IPS DF 4.7 (cell line): ENCODE measurements around the gene LTBR.
"Not testable (repeated sequence)": the region's sequence is repeated elsewhere in the genome, so short reads cannot be mapped to it uniquely, and the experiment has no call there.

Experiments
- DNase-seq: peaks from one replicate; pipeline ENCODE4 v3.0.0-alpha.2; 2013; ENCODE audit warnings: low spot score; ENCODE audit errors: extremely low read depth

LTBR gene

DNA sequence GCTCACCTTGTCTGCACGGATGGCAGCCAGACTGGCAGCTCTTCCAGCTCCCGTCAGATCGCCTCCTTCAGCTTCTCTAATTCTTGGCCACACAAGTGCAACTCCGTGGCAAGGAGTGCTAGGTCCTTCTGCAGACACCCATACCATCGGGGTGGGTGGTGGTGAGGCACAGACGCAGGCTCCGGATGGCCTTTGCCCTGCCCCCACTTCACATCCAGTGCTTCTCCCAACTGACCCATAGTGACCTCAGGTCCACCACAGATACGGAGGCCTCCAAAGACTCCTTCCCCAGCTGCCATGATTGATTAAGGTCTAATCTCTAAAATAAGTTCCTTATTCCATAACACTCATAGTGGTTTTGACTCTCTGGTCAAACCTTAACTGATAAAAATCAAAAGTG, 40.9 kb downstream of the LTBR start:
- no peak for DNase-seq

DNA sequence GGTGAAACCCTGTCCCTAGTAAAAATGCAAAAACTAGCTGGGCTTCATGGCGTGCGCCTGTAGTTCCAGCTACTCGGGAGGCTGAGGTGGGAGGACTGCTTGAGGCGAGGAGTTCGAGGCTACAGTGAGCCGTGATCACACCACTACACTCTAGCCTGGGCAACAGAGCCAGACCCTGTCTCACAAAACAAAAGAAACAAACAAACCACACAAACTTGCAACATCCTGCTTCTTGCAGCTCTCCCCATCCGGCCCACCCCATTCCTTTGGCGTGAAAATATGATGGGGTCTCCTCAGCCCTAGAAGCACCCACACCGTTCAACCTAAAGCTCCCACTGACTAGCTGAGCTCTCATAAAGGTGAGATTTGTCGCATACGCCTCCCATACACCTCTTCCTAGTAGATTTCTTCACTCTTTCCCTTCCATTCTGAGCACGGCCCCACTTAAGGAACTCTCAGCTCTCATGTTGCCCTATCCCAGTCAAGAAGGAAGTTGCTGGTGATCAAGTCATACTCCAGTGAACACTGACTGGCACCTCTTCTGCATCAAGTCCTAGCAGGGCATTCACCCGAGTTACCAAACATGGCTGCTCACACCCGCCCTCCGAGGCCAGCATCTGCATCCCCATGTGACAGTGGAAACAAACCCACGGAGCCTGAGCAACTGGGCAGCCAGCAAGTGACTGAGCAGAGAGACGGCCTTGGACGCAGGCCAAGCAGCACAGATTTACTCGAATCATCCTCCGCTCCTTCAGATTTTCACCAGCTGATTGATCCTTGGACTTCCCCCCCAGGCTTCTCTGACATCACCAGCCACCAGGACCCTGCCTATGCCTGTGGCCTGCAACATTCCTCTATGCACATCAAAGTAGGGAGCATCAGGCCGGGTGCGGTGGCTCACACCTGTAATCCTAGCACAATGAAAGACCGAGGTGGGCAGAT, 41.9 kb downstream of the LTBR start:
- no peak for DNase-seq

DNA sequence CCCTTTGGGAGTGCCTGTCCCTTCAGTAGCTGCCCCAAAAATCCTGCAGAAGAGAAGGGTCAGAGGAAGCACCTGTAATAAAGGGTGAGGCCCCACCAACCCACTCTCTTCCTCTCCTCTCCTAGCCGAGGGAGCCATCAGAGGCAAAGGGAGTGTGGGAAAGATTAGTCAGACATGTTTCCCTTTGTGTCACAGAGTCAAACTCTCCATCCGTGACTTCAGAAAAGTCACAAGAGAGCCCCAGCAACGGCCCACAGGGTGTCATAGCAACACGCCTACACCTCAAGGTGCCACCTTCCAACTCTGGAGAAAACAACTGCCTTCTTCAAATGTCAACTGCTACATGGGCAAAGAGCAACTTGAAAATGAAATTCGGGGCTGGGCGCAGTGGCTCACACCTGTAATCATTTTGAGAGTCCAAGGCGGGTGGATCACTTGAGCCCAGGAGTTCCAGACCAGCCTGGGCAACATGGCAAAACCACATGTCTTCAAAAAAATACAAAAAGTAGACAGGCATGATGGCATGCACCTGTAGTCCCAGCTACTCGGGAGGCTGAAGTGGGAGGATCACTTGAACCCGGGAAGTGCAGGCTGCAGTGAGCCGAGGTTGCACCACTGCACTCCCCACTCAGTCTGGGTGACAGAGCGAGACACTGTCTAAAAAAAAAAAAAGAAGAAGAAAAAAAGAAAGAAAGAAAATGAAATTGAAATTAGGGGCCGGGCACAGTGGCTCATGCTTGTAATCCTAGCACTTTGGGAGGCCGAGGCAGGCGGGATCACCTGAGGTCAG, 43.1 kb downstream of the LTBR start:
- DNase-seq = no peak

DNA sequence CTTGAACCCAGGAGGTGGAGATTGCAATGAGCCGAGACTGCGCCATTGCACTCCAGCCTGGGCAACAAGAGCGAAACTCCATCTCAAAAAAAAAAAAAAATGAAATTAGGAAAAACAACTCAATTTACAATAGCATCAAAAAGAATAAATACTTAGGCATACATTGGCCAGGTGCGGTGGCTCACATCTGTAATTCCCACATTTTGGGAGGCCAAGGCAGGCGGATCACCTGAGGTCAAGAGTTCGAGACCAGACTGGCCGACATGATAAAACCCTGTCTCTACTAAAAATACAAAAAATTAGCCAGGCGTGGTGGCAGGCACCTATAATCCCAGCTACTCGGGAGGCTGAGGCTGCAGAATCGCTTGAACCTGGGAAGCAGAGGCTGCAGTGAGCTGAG, 43.8 kb downstream of the LTBR start:
- DNase-seq = not testable (repeated sequence)

DNA sequence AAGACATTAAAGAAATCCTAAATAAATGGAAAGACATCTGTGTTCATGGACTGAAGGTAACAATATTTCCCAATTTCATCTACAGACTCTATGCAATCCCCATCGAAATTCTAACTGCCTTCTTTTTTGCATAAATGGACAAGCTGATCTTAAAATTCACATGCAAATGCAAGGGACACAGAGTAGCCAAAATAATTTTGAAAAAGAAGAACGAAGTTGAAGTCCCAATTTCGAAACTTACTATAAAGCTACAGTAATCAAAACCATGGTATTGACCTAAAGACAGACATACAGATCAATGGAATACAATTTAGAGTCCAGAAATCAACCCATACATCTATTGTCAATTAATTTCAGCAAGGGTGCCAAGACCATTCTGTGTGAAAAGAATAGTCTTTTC, 44.4 kb downstream of the LTBR start:
- DNase-seq = no peak

DNA sequence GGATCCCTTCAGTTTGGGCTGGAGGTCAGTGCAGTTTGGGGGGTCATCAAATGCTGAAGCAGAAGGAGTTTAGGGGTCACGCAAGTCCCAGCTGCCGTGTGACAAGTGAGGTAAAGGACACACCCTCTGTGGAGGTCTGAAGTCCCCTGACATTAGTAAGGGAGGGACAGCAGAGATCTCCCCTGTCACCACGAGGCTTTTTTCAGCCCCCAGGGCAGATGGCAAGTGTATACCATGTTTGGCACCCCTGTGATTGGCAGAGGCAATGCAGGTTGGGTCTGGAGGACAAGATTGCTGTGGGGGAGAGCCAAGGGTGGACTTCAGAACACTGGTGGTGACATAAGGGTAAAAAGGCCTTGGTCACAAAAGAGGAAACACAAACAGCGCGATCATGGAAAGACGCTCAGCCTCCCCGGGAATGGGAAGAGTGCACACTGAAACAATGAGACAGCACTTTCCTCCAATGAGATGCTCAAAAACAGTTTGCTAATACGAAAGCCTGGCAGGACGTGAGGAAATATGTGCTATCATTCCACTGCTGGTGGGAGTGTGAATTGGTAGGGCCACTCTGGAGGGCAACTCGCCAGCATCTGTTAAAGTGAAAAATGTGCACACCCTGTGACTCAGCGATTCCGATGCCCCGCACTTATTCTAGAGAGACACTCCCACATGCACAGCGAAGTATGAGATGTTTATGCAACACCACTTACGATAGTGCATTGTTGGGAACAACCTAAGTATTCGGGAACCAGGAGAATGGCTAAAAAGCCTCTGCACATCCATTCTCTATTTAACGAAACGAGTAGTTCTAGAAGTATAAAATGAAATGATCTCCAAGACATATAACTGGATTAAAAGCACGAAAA, 46.4 kb downstream of the LTBR start:
- no peak for DNase-seq

DNA sequence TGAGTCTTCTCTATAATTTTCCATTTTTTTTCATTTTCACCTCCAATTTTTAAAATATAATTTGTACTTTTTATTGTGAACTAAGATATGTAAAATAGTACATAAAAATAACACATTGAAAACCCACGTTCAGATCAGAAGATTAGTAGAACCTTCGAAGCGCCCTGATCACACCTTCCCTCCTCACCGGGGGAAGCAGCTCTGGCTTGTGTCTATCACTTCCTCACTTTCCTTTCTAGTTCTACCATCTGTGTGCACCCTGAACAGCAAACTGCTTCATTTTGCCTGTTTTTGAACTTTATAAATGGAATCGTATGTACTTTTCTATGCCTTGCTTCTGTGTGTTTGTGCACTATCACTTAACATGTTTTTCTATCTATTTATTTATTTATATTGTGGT, 49.0 kb downstream of the LTBR start:
- no peak for DNase-seq

DNA sequence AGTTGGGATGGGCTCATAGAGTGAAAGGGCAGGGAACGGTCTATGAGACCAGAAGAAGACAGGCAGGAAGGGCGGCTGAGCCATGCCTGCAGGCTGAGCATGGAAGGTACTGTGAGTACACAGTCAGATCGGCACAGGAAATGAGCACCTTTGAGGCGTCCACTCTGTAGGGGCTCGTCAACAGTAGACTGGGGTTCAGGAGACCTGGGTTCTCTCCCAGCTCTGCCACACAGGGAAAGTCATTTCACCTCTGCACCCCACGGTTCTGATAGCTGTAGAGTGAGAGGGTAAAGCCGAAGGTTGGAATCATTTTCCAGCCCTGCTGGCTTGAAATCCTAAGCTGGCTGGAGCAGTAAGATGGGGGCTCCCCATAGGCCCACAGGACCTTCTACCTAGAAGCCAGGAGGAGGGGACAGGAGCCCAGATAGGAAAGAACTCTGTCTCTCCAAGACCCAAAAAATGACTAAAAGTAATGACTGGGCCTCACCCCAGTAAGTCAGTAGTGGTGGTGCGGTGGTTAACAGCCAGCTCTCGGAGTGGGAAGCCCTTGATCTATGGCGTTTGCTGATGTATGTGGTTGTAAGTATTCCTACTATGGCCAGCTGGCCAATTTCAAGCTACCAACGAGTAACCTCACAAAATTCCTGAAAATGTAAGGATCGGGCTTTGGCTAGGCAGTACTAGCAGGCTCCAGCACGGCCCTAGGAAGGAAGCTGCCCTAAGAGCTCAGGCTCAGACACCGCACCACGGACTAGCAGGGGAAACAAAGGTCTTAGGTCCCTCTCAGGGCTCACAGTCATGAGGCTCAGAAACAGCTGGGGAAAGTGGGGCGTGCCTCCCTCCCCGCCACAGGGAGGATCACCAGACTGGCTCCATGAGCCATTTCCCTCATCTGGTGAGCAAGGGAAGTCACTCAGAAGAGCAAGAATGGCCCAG, 50.5 kb downstream of the LTBR start:
- no peak for DNase-seq

DNA sequence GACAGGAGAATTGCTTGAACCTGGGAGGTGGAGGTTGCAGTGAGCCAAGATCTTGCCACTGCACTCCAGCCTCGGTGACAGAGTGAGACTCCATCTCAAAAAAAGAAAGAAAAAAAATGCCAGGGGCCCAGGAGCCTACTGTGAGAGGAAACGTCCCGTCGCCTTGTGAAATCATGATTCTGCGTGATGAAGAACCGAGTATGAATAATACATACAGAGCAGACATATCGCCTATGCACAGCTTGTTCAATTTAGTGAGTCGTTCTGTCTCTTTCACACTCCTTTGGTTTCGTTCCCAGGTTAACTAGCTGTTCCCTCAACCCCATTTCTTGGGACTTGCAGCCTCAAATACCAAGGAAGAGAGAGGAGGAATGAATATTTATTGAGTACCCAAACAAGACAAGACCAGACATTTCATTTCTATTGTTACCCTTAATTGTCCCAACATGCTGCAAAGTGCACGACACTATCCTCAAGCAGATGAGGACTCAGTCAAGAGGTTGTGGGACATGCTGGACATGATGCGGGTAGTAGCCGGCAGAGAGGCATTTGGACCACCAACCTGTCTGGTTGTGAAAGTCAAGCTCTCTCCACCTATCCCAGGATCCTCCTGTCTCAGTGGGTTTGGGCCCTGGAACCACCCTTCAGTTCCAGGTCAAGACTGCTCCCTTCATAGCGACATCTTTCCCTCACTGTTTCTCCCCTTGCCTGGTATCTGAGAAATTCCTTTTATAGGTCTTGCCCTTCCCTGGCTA, 52.2 kb downstream of the LTBR start:
- DNase-seq = no peak

DNA sequence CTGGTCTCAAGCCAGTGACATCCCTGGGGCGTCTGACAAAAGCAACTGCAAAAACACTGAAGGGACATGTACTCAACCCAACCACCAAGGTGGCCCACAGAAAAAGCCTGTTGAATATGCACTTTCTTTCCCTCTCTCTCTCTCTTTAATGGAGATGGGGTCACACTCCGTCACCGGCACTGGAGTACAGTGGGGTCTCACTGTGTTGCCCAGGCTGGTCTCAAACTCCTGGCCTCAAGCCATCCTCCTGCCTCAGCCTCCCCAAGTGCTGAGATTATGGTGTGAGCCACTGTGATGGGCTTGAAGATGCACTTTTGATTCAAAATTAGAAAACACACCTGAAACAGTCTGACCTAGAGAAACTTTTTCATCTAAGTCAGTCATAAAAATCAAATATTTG, 53.6 kb downstream of the LTBR start:
- no peak for DNase-seq

DNA sequence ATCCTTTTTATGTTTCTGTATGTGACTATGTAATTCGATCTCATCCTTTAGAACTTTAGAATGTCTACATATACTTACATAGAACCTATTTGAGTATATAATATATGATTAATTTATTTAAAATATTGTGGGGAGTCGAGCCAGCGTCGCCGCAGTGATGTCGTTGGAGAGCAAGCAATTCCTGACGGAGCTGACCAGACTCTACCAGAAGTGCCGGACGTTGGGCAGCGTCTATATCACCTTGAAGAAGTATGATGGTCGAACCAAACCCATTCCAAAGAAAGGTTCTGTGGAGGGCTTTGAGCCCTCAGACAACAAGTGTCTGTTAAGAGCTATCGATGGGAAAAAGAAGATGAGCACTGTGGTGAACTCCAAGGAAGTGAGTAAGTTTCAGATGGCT, 54.4 kb downstream of the LTBR start:
- no peak for DNase-seq

DNA sequence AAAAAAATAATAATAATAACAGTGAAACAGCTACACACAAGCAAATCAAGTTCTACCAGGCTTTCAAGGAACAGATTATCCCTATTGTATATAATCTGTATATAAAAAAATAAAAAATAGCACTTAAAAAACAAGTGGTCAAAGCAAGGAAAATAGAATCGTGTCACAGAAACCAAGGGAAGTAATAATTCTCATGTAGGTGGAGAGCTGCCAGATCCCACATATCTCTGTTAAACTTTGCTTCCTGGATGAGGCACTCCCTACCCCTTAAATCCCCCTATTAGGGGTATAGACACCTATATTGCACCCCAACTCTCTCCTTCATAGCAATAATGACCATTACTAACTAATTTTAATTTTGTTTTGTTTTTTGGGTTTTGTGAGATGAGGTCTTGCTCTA, 56.4 kb downstream of the LTBR start:
- DNase-seq = no peak
